Erythroblast (primary cell): Measurements from ENCODE around the gene NFIA.

Experiments used
- GATA1 ChIP-seq: IDR thresholded peaks from 2 replicates; pipeline ENCODE4 v1.6.1; 2011; ENCODE audit warnings: low read depth, mild to moderate bottlenecking, control low read depth, low read length, moderate library complexity
- POLR2A ChIP-seq: IDR thresholded peaks from 2 replicates; pipeline ENCODE4 v1.6.1; 2011; ENCODE audit warnings: mild to moderate bottlenecking, low read length

DNA sequence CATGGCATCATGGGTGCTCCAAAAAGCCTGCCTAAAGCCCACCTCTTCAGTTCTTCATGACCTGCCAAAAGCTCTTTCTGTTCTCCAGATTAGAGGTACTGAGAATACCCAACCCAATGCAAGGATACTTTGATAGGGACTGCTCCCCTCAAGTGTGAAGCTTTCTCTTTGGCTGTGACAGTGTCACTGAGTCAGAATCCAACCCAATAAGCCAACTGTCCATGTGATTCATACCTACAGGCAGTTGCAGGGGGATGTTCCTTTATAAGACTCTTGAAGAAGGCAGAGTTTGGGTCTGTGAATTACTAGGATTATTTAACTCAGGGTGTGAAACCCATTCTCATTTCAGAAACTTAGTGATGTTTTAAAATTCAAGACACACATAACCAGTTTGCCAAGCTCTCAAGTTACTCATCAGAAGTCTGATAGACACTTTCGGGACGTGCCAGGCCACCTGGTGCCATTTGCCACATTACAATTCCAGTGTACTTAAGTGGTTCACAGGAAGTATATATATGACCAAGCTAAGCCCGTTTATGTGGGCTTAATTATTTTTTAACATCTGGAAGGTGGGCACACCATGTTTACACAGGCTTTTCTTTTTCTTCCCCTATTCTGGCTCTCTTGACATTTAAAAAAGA, 265.8 kb downstream of the NFIA start:
- TF ChIP-seq POLR2A: no peak
- TF ChIP-seq GATA1: no peak
